ENCODE results near the gene JMJD6. TPM values are rescaled to one million over a fixed set of nuclear protein-coding genes. Genes with fewer than 3 reads are reported as not detected.

Gene JMJD6
- total and polyA plus RNA-seq, 2 of the 8 experiments (the other 6 are each of a cell fraction or from before 2014, with no cell fraction given) = 8.6 to 18.6 TPM

GRCh38 chr17:76700270-76700616 lies 26.2 kb downstream of the JMJD6 start:
- DNase-seq (ENCODE audit: low read depth in 1 of 2, low spot score in 2 of 2) (no peak), FAIRE-seq (no peak)
- Histone ChIP-seq H3K27me3 (replicated peaks in 1 of 4; ENCODE audit: control insufficient read depth in 3 of 4, extremely low read depth in 1 of 4, insufficient read depth in 3 of 4, low read length in 3 of 4) (no peaks in the 10 kb centered on the region; a peak in 1 of 7 replicates), H3K4me2 (ENCODE audit: insufficient read depth in 1 of 2, low read depth in 2 of 2, low read length in 2 of 2) (no peak overlapping the region), H2BK15ac (ENCODE audit: low read length) (no peak overlapping the region), H3K56ac (replicated peaks; ENCODE audit: insufficient read length, low read depth, low read length) (no peak overlapping the region), H2BK5ac (ENCODE audit: low read depth, low read length) (no peak overlapping the region), H4K91ac (replicated peaks; ENCODE audit: insufficient read length, low read length) (no peak overlapping the region), H4K5ac (ENCODE audit: insufficient read length, low read depth, low read length) (no peak overlapping the region), H3K23me2 (ENCODE audit: low read depth, low read length) (no peaks in the 10 kb centered on the region), H2AFZ (ENCODE audit: low read length) (no peak overlapping the region), H3K9ac (replicated peaks in 1 of 4; ENCODE audit: extremely low read depth in 1 of 4, low read depth in 3 of 4, low read length in 3 of 4) (no peak overlapping the region), H3K4me3 (ENCODE audit: extremely low read depth in 1 of 4, insufficient read depth in 2 of 4, low read depth in 3 of 4, low read length in 4 of 4) (no peak overlapping the region), H3K14ac (ENCODE audit: insufficient read length) (no peak overlapping the region), H3K79me1 (ENCODE audit: low read depth, low read length) (peaks cover 3% of the 10 kb centered on the region; the same call in 1 of the 2 replicates), H3K9me3 (ENCODE audit: insufficient read depth in 2 of 2, low read depth in 1 of 2, low read length in 1 of 2) (no peaks in the 10 kb centered on the region), H3K27ac (ENCODE audit: low read depth, low read length) (no peak overlapping the region), H3K36me3 (ENCODE audit: control insufficient read depth in 2 of 4, insufficient read depth in 4 of 4, low read length in 3 of 4) (no peaks in the 10 kb centered on the region), H3K18ac (ENCODE audit: extremely low read depth, low read length) (no peak overlapping the region; the same call in 1 of the 2 replicates), H4K8ac (ENCODE audit: extremely low read depth, insufficient read depth, low read length) (no peak overlapping the region), H3K4ac (replicated peaks; ENCODE audit: insufficient read length, low read depth, low read length) (no peak overlapping the region), H3K79me2 (ENCODE audit: control insufficient read depth in 1 of 2, insufficient read depth in 2 of 2, low read length in 2 of 2) (no peaks in the 10 kb centered on the region), H2BK20ac (ENCODE audit: low read length) (no peak overlapping the region), H4K20me1 (replicated peaks in 1 of 2; ENCODE audit: control insufficient read depth in 1 of 2, insufficient read depth in 2 of 2, low read length in 2 of 2) (no peaks in the 10 kb centered on the region), H2AK5ac (ENCODE audit: low read depth, low read length) (no peak overlapping the region), H2BK120ac (replicated peaks; ENCODE audit: low read depth, low read length) (no peak overlapping the region), H3K4me1 (replicated peaks in 1 of 4; ENCODE audit: control insufficient read depth in 3 of 4, insufficient read depth in 4 of 4, low read length in 3 of 4) (peaks cover 0 to 29% (median 23%) of the 10 kb centered on the region in 4 experiments; a peak in 6 of 7 replicates), H3K23ac (ENCODE audit: insufficient read length) (no peak overlapping the region), H2BK12ac (ENCODE audit: low read depth, low read length) (no peak overlapping the region)
- POLR2A ChIA-PET (ENCODE audit: partially characterized antibody) = interaction anchor here (1.5 kb wide), 2 partner anchors 29 to 241 kb away, joined by 3 read pairs; no protein-coding TSS in a partner anchor
- CTCF ChIA-PET (ENCODE audit: partially characterized antibody) = interaction anchor here (2.0 to 5.6 kb wide), 3 partner anchors 8 to 14 kb away, joined by 4 to 43 read pairs (median 23); partner anchors contain the start of gene MXRA7
- WGBS, 2 experiments (ENCODE audit: extremely low coverage in 1 of 2, insufficient coverage in 1 of 2, insufficient read length in 1 of 2, insufficient replicate concordance in 2 of 2, low coverage in 1 of 2, low lambda C conversion rate in 2 of 2, missing lambda C conversion rate in 1 of 2) = 80% methylated on average over 8 of the region's 8 CpGs; no CpG with 5 or more reads in 1 of the 2 experiments
- TF ChIP-seq HDAC2 (IDR thresholded peaks at IDR 0.05; ENCODE audit: borderline replicate concordance in 1 of 2, low read depth in 2 of 2, low read length in 2 of 2) (no peak), CTBP2 (IDR thresholded peaks at IDR 0.05; ENCODE audit: borderline replicate concordance, insufficient read depth, insufficient read length, low read length) (no peak), RAD21 (IDR thresholded peaks at IDR 0.05 in 1 of 2, conservative IDR thresholded peaks at IDR 0.05 in 1 of 2; ENCODE audit: low read depth in 2 of 2, low read length in 2 of 2) (no peak), CTCF (IDR thresholded peaks at IDR 0.05; ENCODE audit: control extremely low read depth in 1 of 3, insufficient read depth in 1 of 3, low read depth in 1 of 3, low read length in 3 of 3) (no peak), GTF2F1 (IDR thresholded peaks at IDR 0.05; ENCODE audit: borderline replicate concordance, low read depth, low read length) (no peak), EZH2 (IDR thresholded peaks at IDR 0.05; ENCODE audit: low read depth, low read length, severe bottlenecking) (no peak), TCF12 (IDR thresholded peaks at IDR 0.05; ENCODE audit: low read depth, low read length) (no peak), USF2 (IDR thresholded peaks at IDR 0.05; ENCODE audit: low read length) (no peak), NRF1 (IDR thresholded peaks at IDR 0.05; ENCODE audit: low read depth, low read length) (no peak)

All from H1 (cell line).